Dedifferentiated amniotic fluid mesenchymal stem cell (primary cell): ENCODE results near the gene CFLAR.
"Not testable (repeated sequence)": the region's sequence is repeated elsewhere in the genome, so short reads cannot be mapped to it uniquely, and the experiment has no call there.

Experiments
- DNase-seq: peaks from one replicate; pipeline ENCODE4 v3.0.0-alpha.2; 2016; ENCODE audit errors: extremely low spot score

Gene CFLAR

GRCh38 chr2:201118961-201119854 is 3.2 kb downstream of the CFLAR start:
- peak; percentile 27 for DNase-seq

GRCh38 chr2:201122276-201122675 is 6.3 kb downstream of the CFLAR start:
- DNase-seq: no peak

DNA sequence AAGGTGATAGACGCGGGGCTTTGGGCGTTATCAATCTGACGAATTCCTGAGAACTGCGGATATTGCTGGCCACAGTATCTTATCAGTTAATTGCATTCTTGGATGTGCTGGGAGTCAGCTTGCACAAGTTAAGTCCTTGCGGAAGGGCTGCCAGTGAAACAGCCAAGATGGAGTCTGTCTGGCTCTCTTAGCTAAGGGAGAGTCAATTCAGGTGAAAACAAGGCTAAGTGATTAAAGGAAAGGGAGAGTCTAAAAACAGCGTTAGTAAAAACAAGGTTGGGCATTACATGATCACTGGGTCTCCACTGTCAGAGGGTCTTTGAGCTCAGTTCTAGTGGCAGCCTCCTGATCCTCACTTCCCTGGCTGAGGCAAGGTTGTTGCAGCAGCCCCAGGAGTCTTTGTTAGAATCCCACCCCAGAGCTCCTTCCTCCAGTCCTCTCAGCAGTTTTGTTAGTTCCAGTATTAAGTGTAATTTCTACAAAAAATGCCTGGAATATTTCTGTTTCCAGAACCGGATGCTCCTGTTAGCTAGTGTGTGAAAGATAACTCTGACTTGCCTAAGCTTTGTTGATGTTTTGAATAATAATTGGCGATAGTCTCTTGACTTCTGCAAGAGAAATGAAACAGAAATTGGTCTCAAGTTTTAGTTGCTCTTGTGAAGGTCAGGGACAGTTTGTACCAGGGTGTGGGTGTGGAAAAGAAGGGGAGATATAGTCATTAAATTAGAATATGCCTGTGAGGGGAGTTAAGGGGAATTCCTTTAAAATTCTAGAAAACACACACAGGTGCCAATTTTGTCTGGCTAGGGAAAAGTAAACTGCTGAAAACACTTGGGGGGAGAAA is 10.6 kb downstream of the CFLAR start:
- DNase-seq: no peak

DNA sequence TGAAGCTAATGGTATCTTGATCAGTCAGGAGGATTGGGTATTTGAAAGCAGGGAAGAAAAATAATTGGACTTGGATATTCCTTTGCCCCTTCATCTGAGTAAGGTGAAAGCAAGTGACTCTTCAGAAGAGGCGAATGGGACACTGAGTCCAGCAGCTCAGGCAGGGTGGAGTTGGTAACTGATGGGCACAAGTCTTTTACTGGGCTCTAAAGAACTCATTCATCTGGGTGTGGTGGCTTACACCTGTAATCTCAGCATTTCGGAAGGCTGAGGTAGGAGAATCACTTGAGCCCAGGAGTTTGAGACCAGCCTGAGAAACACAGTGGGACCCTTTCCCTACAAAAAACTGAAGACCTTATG is 11.2 kb downstream of the CFLAR start:
- no peak for DNase-seq

- DNase-seq: peak; percentile 54
Measured at GRCh38 chr2:201127570-201127969, 11.6 kb downstream of the CFLAR start.

DNA sequence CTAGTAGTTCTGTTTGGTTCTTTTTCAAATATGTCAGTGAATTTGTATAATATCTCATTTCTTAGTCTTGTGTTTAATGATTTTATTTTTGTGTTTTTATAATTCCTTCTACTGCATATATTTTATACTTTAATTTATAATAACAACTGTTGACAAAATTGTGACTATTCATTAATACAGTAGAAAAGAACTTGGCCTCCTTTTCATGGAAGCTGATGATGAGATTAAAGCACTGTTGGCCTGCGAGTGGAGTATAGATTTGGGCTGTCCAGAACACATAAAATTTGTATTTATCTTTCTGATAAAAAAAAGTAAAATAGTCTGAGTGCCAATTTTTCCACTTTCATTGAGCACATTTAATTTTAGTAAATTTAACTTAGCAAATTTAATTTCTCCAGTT is 12.1 kb downstream of the CFLAR start:
- DNase-seq: no peak

- DNase-seq: peak; percentile 35
Measured at GRCh38 chr2:201128933-201129505, 13.1 kb downstream of the CFLAR start.

DNA sequence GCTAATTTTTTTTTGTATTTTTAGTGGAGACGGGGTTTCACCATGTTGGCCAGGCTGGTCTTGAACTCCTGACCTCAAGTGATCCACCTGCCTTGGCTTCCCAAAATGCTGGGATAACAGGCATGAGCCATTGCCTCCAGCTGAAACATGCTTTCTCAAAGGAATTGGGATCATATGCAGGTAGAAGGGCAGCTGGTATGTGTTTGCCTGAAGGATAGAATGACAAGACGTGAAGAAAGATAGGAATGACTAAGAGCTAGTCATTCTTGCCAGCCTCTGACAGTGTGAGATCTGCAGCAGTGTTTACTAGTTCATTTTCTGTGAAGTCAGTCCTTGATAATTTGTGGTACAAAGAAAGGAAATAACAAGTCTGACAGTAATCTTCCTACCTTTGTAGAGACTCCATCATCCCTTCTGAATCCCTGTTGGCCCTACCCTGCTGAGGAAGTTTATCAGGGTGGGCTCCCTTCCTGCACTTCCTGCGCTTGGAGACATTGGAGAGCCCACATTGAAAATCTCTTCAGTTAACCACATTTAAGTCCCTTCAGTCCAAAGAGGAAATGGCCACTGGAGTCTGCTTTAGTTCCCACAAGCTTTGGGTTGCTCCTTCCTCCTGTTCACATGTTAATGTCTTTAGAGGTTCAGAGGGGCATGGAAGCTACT is 14.7 kb downstream of the CFLAR start:
- no peak for DNase-seq

- DNase-seq: no peak
Measured at GRCh38 chr2:201132518-201132917, 16.6 kb downstream of the CFLAR start.

- DNase-seq: no peak
Measured at GRCh38 chr2:201135386-201135785, 19.4 kb downstream of the CFLAR start.

DNA sequence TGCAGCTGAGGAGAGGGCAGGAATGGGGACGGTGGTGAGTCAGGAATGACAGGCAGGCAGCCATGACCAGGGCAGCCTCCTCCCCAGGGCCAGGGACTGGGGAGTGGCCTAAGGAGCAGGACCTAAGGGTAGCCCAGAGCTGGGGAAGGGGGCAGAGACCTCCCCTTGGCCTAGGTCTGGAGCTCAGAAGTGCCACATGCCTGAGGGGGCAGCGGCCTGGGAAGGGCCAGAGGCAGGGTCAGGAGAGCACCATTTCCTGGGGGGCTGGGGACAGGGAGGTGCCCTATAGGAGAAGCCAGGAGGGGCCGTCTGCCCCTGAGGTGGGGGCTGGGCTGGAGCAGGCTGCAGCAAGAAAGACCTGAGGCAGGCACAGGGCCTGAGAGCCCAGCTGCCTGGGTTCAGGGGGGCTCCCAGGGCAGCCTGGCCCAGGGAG is 20.9 kb downstream of the CFLAR start:
- no peak for DNase-seq

GRCh38 chr2:201137505-201138400 is 21.8 kb downstream of the CFLAR start:
- DNase-seq: no peak

DNA sequence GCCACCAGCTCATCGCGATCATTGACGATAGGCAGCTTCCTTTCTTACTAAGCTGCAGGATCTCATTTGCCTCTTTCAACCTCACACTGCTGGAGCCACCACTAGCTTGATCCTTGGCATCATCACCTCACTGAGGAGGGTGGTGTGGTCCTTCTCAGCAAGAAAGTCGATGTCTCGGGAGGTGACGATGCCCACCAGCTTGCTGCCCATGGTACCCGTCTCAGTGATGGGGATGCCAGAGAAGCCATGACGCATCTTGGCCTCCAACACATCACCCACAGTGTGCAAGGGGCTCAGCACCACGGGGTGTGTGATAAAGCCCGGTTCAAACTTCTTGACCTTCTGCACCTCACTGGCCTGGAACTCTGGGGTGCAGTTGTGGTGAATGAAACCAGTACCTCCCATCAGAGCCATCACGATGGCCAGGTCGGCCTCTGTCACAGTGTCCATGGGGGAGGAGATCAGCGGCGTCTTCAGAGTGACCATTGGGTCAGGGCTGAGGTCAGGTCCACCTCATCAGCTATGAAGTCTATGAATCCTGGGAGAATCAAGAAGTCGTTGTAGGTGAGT is 22.5 kb downstream of the CFLAR start:
- DNase-seq: no peak

DNA sequence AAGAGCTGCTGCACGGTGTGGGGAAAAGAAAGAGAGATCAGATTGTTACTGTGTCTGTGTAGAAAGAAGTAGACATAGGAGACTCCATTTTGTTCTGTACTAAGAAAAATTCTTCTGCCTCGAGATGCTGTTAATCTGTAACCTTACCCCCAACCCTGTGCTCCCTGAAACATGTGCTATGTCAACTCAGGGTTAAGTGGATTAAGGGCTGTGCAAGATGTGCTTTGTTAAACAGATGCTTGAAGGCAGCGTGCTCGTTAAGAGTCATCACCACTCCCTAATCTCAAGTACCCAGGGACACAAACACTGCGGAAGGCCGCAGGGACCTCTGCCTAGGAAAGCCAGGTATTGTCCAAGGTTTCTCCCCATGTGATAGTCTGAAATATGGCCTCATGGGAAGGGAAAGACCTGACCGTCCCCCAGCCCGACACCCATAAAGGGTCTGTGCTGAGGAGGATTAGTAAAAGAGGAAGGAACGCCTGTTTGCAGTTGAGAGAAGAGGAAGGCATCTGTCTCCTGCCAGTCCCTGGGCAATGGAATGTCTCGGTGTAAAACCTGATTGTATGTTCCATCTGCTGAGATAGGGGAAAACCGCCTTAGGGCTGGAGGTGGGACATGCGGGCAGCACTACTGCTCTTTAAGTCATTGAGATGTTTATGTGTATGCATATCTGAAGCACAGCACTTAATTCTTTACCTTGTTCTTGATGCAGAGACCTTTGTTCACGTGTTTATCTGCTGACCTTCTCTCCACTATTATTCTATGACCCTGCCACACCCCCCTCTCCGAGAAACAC is 23.2 kb downstream of the CFLAR start:
- DNase-seq: not testable (repeated sequence)

DNA sequence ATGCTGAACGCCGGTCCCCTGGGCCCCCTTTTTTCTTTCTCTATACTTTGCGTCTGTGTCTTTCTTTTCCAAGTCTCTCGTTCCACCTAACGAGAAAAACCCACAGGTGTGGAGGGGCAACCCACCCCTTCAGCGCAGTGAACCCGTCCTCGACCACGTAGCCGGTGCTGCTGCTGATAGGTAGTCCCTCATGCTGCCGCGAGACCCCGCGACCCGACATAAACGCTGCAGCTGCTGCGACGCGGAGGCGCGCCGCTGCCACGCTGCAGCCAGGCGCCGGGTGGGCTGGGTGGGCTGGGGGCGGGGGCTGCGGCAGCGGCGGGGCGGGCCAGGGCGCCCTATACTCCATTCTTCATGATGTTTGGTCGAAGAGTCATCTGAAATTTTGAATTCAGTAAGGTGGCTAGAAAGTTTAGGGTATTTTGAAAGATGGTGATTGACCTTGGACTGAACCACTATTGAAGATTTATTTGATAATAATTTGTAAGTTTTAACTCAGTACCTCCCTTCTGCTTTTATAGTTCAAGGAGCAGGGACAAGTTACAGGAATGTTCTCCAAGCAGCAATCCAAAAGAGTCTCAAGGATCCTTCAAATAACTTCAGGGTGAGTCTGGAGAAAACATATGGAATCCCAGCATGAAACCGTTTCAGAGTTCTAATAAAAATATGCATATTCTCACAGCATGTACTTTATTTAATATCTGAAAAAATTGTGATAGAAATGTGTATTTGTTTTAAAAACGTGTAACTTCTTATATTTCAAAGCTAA is 24.1 kb downstream of the CFLAR start:
- DNase-seq: no peak

DNA sequence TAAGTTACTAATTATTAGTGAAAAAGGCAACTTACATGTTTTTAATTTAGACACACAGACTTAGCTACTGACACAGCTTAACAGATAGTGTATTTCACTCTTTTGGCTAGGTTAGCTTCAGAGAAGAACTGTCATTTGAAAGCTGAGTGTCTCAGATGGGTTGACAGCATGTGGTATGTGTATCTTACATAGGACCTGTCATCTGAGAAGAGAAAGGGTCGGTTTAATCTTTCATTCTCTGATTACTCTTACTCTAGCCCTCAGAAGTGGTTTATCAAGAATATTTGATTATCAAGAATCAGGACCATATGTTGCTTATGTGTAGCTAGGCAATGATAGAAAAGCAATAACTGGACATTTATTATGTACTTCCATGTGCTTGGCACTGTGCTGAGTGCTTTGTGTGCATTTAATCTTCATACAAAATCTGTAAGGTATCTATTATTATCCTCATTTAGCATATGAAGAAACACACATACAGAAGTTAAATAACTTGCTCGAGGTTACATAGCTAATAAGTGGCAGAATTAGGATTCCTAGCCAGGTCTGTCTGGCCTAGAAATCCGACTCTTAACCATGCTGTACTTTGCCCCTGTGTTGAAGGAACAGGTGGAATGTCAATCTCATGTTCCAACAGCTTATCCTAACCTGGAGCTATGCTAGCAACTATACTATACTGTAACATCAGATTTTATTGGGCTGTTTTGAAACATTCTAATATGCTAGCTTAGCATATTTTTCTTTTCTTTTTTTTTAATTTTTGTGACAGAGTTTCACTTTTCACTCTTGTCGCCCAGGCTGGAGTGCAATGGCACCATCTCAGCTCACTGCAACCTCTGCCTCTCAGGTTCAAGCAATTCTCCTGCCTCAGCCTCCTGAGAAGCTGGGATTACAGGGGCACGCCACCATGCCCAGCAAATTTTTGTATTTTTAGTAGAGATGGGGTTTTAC is 28.4 kb downstream of the CFLAR start:
- DNase-seq: no peak

GRCh38 chr2:201148434-201148990 is 32.5 kb downstream of the CFLAR start:
- DNase-seq: no peak
